Measurements from ENCODE around the gene CCNQ. TPM values are rescaled to one million over a fixed set of nuclear protein-coding genes. Genes with fewer than 3 reads are reported as not detected.

The CCNQ gene
- total RNA-seq, 2 experiments from 2014 or later: 13.4 to 15.1 TPM

GRCh38 chrX:153641627-153642026 is 42.7 kb upstream of the CCNQ start:
- CTCF ChIA-PET: no interaction called here
- H3K27ac Mint-ChIP-seq: no peak overlapping the region
- H3K4me3 Mint-ChIP-seq: no peak overlapping the region
- H3K4me1 Mint-ChIP-seq (ENCODE audit: low read depth): peaks cover 11% of the 10 kb centered on the region
- intact Hi-C loops (cut with micrococcal nuclease): no loop called here
- DNase-seq: peak; percentile 30
- H3K36me3 Mint-ChIP-seq (ENCODE audit: low read depth): no peaks in the 10 kb centered on the region
- H3K27me3 Mint-ChIP-seq (ENCODE audit: low read depth): peaks cover 32% of the 10 kb centered on the region
- H3K9me3 Mint-ChIP-seq: no peaks in the 10 kb centered on the region

- H3K4me1 Mint-ChIP-seq (ENCODE audit: low read depth): peaks cover 9% of the 10 kb centered on the region
- no peak overlapping the region for H3K27ac Mint-ChIP-seq
- peaks cover 28% of the 10 kb centered on the region for H3K27me3 Mint-ChIP-seq (ENCODE audit: low read depth)
- H3K36me3 Mint-ChIP-seq (ENCODE audit: low read depth): no peaks in the 10 kb centered on the region
- CTCF ChIA-PET: interaction anchor here (0.7 kb wide), 1 partner anchor 32 kb away, joined by 3 read pairs; no protein-coding TSS in a partner anchor
- intact Hi-C loops (cut with micrococcal nuclease): no loop called here
- H3K9me3 Mint-ChIP-seq: no peaks in the 10 kb centered on the region
- no peak overlapping the region for H3K4me3 Mint-ChIP-seq
- DNase-seq: no peak
Measured at GRCh38 chrX:153640736-153641575, 42.0 kb upstream of the CCNQ start.

GRCh38 chrX:153640045-153640686 is 41.2 kb upstream of the CCNQ start:
- H3K36me3 Mint-ChIP-seq (ENCODE audit: low read depth): no peaks in the 10 kb centered on the region
- CTCF ChIA-PET: interaction anchor here (0.7 kb wide), 1 partner anchor 31 kb away, joined by 3 read pairs; no protein-coding TSS in a partner anchor
- DNase-seq: no peak
- H3K4me3 Mint-ChIP-seq: no peak overlapping the region
- peaks cover 21% of the 10 kb centered on the region for H3K27me3 Mint-ChIP-seq (ENCODE audit: low read depth)
- intact Hi-C loops (cut with micrococcal nuclease): no loop called here
- no peaks in the 10 kb centered on the region for H3K9me3 Mint-ChIP-seq
- H3K4me1 Mint-ChIP-seq (ENCODE audit: low read depth): peaks cover 9% of the 10 kb centered on the region
- H3K27ac Mint-ChIP-seq: no peak overlapping the region

- DNase-seq: no peak
- intact Hi-C loops (cut with micrococcal nuclease): no loop called here
- peaks cover 9% of the 10 kb centered on the region for H3K4me1 Mint-ChIP-seq (ENCODE audit: low read depth)
Measured at GRCh38 chrX:153639177-153640044, 40.5 kb upstream of the CCNQ start.

GRCh38 chrX:153638436-153639176 is 39.7 kb upstream of the CCNQ start:
- peaks cover 13% of the 10 kb centered on the region for H3K27me3 Mint-ChIP-seq (ENCODE audit: low read depth)
- H3K36me3 Mint-ChIP-seq (ENCODE audit: low read depth): no peaks in the 10 kb centered on the region
- no peak overlapping the region for H3K4me3 Mint-ChIP-seq
- H3K4me1 Mint-ChIP-seq (ENCODE audit: low read depth): peaks cover 9% of the 10 kb centered on the region
- intact Hi-C loops (cut with micrococcal nuclease): no loop called here
- CTCF ChIA-PET: no interaction called here
- no peaks in the 10 kb centered on the region for H3K9me3 Mint-ChIP-seq
- no peak overlapping the region for H3K27ac Mint-ChIP-seq
- no peak for DNase-seq

More at GRCh38 chrX:153639177-153640044, 40.5 kb upstream of the CCNQ start:
- no peak overlapping the region for H3K4me3 Mint-ChIP-seq
- no peaks in the 10 kb centered on the region for H3K36me3 Mint-ChIP-seq (ENCODE audit: low read depth)
- H3K9me3 Mint-ChIP-seq: no peaks in the 10 kb centered on the region
- peaks cover 14% of the 10 kb centered on the region for H3K27me3 Mint-ChIP-seq (ENCODE audit: low read depth)
- CTCF ChIA-PET: no interaction called here
- no peak overlapping the region for H3K27ac Mint-ChIP-seq

GRCh38 chrX:153638041-153638371 is 39.1 kb upstream of the CCNQ start:
- no peak for DNase-seq
- peaks cover 12% of the 10 kb centered on the region for H3K27me3 Mint-ChIP-seq (ENCODE audit: low read depth)
- no peak overlapping the region for H3K4me3 Mint-ChIP-seq
- no peaks in the 10 kb centered on the region for H3K9me3 Mint-ChIP-seq
- no peak overlapping the region for H3K27ac Mint-ChIP-seq
- H3K4me1 Mint-ChIP-seq (ENCODE audit: low read depth): peaks cover 4% of the 10 kb centered on the region
- intact Hi-C loops (cut with micrococcal nuclease): no loop called here
- no peaks in the 10 kb centered on the region for H3K36me3 Mint-ChIP-seq (ENCODE audit: low read depth)
- CTCF ChIA-PET: no interaction called here

- Mint-ChIP-seq H3K9me3 (no peaks in the 10 kb centered on the region), H3K36me3 (ENCODE audit: low read depth) (no peaks in the 10 kb centered on the region), H3K4me3 (no peak overlapping the region), H3K27me3 (ENCODE audit: low read depth) (peaks cover 8% of the 10 kb centered on the region), H3K27ac (no peak overlapping the region), H3K4me1 (ENCODE audit: low read depth) (no peaks in the 10 kb centered on the region)
- CTCF ChIA-PET: interaction anchor here (1.2 kb wide), 1 partner anchor 98 kb away, joined by 7 read pairs; no protein-coding TSS in a partner anchor
- intact Hi-C loops (cut with micrococcal nuclease): no loop called here
- no peak for DNase-seq
Measured at GRCh38 chrX:153637121-153638040, 38.4 kb upstream of the CCNQ start.

- no peaks in the 10 kb centered on the region for H3K9me3 Mint-ChIP-seq
- no peak overlapping the region for H3K4me3 Mint-ChIP-seq
- H3K4me1 Mint-ChIP-seq (ENCODE audit: low read depth): no peaks in the 10 kb centered on the region
- H3K27ac Mint-ChIP-seq: no peak overlapping the region
- DNase-seq: no peak
- CTCF ChIA-PET: interaction anchor here (1.0 to 1.2 kb wide), 4 partner anchors 20 to 97 kb away, joined by 3 to 7 read pairs (median 4); no protein-coding TSS in a partner anchor
- peaks cover 7% of the 10 kb centered on the region for H3K27me3 Mint-ChIP-seq (ENCODE audit: low read depth)
- no peaks in the 10 kb centered on the region for H3K36me3 Mint-ChIP-seq (ENCODE audit: low read depth)
- intact Hi-C loops (cut with micrococcal nuclease): no loop called here
Measured at GRCh38 chrX:153636716-153637115, 37.8 kb upstream of the CCNQ start.

GRCh38 chrX:153635788-153636668 is 37.1 kb upstream of the CCNQ start:
- intact Hi-C loops (cut with micrococcal nuclease): no loop called here
- Mint-ChIP-seq H3K4me3 (no peak overlapping the region), H3K9me3 (no peaks in the 10 kb centered on the region), H3K27ac (no peak overlapping the region), H3K4me1 (ENCODE audit: low read depth) (no peaks in the 10 kb centered on the region), H3K27me3 (ENCODE audit: low read depth) (peaks cover 2% of the 10 kb centered on the region), H3K36me3 (ENCODE audit: low read depth) (no peaks in the 10 kb centered on the region)
- CTCF ChIA-PET: interaction anchor here (0.7 to 1.2 kb wide), 5 partner anchors 19 to 97 kb away, joined by 3 to 7 read pairs (median 3); no protein-coding TSS in a partner anchor
- peak; percentile 35 for DNase-seq

GRCh38 chrX:153635388-153635787 is 36.4 kb upstream of the CCNQ start:
- H3K36me3 Mint-ChIP-seq (ENCODE audit: low read depth): no peaks in the 10 kb centered on the region
- no peak overlapping the region for H3K27ac Mint-ChIP-seq
- no peak overlapping the region for H3K4me3 Mint-ChIP-seq
- no peaks in the 10 kb centered on the region for H3K27me3 Mint-ChIP-seq (ENCODE audit: low read depth)
- no peaks in the 10 kb centered on the region for H3K9me3 Mint-ChIP-seq
- intact Hi-C loops (cut with micrococcal nuclease): no loop called here
- CTCF ChIA-PET: interaction anchor here (0.7 kb wide), 1 partner anchor 21 kb away, joined by 3 read pairs; no protein-coding TSS in a partner anchor
- H3K4me1 Mint-ChIP-seq (ENCODE audit: low read depth): no peaks in the 10 kb centered on the region
- no peak for DNase-seq
